GM18502 (cell line): Measurements from ENCODE around the gene SUSD3.

Experiments
- ATAC-seq: cut with Tn5 transposase; IDR thresholded peaks from one replicate; pipeline ENCODE4 v1.9.1; 2021; ENCODE audit warnings: mild to moderate bottlenecking; ENCODE audit not compliant: unreplicated experiment, poor library complexity

The SUSD3 gene

DNA sequence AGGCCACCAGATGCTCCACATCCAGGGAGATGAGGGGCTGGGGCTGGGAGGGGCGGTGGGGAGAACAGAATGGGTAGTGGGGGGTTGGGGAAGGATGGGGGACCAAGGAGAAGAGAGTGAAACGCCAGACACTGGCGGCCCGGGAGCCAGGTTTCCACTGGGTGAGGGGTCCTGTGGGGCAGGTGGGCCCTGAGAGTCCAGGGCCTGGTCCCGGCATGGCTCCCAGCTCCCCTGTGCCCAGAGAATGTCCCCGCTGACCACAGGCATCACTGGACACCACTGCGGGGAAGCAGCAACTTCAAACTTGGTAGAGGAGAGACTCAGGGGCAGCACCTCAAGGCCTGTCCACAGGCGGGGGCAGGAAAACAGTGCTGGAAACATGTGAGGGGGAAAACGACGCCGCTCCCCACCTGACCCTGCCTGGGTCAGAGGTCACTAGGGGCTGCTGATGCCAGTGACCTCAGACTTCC is 62.4 kb downstream of the SUSD3 start:
- no peak for ATAC-seq

DNA sequence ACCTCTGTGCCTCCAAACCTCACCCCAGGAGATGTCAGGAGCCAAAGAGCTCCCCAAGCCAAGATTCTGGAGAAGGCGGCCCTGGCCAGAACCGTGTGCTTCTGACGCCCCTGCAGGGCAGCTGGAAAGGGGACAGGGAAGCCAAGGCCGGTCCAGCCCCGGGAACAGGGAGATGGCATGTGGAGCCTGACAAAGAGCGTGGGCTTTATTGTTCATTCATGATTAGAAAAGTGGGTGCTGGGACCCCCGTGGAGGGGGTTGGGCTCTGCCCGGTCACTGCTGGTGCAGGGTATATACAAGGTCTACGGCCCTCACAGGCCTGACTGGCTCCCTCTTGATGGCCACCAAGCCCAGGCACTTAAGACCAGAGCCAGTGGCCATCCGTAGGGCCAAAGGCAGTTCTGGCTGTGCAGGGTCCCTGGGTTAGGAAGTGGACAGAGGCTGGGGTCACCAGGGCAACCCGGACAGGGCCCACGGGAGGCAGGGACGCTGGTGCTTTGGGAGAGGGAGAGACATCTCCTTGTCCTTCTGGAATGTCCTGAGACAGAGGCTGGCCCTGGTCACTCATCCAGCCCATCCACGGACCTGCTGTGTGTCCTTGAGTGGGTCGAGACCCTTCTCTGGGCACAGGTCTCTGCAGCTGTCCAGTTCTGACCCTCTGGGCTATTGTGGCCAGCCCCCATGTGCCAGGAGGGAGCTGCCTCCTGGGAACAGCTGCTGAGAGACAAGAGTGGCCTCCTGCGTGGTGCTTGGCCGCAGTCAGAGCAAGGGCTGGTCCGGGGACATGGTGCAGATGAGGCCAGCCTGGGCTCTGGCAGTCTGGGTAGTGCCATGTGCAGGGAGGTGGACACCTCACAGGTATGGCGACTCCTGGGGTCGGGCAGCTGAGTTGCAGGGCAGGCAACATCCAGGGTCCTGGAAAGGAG is 63.1 kb downstream of the SUSD3 start:
- no peak for ATAC-seq

DNA sequence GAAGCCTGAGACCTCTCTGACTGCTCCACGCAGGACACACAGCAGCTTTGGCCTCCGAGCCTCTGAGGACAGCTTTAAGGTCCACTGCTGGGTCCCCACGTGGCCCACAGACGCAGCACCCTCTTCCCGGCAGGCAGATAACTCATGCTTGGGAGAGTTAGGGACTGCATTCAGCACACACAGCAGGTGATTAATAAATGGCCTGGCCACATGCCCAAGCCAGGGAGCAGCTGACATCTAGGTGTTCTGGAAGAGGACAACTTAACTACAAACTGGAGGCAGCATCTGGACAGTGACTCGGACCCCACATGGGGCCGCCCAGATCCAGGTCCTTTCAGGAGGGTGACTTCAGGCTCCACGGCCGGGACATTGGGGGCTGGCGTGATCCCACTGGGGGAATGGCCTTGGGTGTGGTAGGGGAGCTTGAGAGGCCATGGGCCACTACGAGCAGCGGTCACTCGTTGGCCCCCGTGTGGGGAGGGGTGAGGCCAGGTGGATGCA is 64.3 kb downstream of the SUSD3 start:
- ATAC-seq, result no peak

DNA sequence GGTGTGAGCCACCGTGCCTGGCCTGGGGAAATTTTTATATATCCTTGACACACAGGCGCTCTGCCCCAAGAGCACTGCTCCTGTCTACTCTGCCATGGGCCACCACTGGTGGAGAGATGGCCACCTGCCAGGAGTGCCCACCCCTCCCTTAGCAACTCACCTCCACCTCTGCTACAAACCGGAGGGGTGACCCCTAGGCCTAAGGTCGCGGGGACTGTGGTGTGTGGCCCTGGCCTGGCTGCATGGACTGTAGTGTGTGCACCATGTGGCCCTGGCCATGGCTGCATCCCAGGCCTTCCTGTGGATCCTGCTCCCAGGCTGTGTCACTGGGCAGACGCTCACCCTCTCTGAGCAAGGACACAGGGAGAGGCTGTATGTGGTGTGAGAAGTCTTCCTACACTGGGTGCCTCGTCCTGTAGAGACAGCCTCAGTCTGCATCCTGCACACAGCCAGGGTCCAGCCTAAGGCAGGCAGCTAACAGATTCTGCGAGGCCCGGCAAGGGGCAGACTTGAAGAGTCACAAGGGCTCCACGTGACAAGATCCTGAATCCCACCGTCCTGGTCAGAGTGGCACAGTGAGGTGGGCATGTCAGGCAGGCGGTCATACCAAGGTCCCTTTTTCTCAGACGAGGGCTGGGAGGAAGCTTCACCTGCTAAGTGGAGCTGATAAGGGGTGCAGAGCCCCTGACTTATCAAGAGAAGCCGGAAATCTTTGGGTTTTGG is 65.2 kb downstream of the SUSD3 start:
- no peak for ATAC-seq

DNA sequence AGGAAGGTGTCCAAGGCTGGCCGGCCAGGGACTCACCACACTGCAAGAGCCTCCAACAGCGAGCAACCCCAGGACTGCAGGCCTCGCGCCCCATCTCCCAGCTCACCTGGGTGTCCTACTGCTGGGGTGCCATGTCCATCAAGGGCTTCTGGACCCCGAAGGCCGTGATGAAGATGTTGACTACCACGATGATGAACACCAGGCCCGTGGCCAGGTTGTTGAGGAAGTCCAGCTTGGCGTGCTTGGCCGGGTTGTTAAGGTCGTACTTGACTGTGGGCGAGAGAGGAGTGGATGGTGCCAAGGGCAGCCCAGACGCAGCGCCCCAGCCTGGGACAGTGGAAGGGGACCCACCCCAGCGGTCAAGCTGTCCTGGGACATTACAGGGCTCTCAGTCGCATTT is 66.3 kb downstream of the SUSD3 start:
- no peak for ATAC-seq

DNA sequence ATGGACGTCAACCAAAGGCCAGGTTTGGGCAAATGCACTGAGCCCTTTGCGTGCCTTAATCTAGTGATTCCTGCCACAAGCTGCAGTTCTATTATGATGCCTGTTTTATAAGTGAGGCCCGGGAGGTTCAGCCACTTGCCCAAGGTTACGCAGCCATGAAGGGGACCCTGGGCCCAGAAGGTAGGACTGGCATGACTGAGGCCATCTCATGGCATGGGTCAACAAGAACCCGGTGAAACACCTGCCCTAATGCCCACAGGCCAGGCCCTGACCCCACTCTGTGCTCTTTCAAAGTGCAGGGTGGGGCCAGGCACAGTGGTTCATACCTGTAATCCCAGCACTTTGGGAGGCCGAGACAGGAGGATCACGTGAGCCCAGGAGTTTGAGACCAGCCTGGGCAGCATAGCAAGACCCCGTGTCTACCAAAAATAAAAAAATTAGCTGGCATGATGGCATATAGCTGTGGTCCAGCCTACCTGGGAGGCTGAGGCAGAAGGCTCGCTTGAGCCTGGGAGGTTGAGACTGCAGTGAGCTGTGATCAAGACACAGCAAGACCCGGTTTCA is 66.9 kb downstream of the SUSD3 start:
- ATAC-seq, result no peak

DNA sequence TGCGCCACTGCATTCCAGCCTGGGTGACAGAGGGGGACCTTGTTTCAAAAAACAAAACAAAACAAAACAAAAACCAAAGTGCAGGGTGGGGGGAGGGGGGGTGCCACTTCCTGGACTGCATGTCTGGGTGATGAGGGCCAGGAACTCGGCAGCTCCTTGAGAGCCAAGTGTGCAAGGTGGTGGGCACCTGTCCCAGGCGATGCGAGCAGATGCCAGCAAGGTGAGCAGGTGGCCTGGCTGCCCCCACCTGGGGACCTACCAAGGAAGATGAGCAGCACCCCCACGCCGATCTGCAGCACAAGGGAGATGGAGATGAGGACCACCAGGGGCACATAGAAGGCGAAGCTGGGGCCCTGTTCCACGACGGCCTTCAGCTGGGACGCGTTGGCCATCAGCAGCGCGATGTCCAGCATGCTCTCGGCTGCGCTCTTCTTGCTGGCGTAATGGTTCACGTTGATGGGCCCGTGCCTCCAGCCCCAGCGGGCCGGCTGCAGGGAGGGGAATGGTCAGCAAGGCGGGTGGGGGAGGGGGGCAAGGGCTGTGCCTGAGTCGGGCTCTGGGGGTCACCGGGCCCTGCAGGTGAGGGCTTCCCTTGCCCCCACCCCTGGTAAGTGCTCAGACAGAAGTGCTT is 67.8 kb downstream of the SUSD3 start:
- ATAC-seq, result no peak

DNA sequence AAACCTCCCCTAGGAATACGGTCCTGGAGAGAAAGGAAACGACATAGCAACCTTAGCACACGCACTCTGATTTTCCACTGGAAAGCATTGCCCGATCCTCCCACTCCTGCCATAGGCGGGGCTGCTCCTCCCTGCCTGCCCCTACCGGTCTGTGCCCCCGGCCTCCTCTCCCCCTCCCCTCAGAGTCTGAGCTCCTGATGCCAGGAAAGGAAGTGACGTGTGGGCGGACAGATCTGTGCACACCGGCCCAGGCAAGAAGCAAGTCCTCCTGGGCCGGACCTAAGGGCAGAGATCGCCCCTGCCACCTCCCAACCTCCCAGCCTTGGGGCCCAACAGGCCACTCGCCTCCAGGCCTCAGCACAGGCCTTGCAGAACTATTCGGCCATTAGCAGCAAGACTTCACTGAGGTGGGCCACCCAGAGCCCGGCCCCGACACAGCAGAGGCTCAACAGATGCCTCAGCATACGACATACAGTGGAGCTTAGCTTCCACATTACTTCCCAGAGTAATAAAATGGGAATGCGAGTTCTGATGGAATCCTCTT is 68.4 kb downstream of the SUSD3 start:
- no peak for ATAC-seq

DNA sequence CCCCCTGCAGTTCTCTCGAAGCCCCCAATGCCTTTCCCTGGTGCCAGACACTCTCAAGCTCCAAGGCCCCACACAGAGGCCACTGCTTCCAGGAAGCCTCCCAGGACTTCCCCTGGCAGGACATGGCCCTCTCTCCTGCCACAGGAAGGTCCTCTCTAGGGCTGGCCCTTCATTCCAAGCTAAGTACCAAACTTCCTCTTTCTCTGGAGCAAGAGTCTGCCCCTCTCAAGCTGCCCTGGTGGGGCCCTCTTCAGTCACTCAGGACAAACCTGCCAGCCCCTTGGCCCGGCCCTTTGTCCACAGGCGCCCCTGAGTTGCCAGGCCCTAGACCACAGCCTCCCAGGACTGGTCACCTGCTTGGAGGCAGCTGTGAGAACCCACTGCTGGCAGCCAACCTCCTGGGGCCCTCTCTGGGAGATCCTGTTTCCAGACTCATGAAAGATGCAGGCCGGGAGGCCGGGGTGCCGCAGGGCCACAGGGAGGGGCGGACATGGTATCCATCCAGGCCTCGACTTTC is 69.0 kb downstream of the SUSD3 start:
- ATAC-seq, result no peak

DNA sequence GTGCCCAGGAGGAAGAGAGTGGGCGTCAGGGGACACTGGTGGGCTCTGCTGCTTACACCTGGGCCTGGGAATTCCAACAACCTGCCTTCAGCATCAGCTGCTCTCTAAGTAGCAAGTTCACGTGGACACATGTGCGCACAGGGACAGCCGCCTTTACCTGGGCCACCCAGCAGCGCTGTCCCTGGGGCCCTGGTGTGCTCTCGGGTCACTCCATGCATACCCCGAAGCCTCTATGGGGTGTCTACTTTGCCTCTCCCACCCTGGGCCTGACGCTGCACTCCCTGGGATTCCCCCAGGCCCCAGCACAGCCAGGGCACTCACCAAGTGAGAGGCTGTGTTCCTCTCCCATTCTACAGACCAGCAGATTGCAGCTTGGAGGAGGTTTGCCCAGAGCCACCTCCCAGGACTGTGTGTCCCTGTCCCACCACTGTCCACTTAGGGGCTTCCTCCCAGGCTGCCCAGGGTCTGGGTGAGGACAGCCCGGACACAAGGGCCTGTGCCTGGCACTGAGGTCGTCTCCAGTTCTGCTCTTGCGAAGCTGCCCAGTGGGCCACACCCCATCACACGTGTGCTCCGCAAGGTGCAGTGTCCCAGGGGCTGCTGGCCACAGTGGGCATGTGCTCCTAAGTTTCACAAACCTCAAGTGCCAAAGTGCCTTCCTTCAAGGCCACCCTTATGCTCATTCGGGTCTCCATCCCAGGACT is 69.7 kb downstream of the SUSD3 start:
- no peak for ATAC-seq

DNA sequence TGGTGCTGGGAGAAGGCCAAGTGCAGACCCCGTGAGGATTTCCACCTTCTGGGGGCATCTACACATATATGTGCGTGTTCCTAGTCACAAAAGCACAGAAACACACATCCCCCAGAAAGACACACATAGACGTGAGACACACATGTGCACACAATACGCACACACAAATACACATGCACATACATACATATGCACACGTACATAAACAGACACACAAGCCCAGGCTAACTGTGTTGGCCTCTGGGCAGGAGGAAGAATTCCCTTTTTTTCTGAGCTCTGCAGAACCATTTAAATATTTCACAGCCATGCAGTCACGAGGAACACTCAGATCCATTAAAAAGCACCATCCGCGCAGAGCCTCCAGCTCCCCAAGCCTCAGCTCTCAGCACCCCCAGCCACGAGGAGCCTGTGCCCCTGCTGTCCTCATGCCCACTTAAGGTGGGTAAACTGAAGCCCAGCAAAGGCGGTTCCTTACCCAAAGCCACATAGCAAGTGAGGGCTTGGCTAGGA is 70.3 kb downstream of the SUSD3 start:
- no peak for ATAC-seq

DNA sequence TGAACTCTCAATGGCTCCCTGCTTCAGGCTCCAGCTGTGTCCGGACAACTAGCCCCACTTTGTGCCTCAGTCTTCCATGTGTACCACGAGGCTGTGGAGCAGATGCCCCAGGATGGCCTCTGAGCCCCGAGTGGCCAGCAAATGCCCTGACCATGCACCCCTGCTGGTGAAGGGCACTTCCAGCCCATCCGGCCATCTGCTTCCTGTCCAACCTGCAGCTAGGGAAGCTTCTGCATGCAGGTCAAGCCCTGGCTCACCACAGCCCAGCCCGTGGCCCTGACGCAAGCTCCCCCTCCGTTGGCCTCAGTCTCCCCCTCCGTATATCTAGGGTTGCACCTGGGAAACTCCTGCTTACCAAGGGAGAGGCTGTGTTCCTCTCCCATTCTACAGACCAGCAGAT is 70.8 kb downstream of the SUSD3 start:
- ATAC-seq, result no peak

DNA sequence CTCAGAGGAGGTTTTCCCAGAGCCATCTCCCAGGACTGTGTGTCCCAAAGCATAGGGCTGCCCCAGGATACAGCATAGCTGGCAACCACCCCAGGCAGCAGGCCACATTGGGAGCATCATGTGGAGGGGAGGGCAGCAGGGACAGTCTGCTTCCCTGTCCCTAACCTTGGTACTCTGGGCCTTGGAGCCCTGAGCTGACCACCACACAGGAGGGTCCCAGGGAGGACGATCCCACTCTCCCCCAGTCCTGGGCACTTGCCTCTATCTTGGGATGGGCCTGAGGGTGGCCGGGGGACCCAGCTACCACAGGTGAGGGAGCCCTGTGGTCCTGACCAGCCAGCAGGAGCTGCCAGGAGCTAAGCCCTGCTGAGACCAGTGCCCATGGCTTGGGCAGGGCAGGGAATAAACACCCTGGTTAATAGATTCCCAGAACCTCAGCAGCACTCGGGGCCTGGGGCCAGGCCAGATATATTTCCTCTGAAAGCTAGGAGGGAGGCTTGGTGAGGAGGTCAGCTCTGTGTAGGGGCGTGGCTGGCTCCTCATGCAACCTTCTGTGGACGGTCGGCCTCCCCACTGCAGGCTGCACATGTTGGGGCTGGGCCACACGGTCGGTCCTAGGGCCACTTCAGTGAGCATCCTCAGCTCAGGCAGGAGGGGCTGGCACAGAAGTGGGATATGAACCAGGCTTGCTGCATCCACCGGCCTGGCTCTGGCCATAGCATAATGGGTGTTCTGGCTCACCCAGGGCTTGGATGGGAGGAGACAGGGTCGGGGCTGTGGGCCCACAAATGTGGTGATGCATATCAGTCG is 71.4 kb downstream of the SUSD3 start:
- no peak for ATAC-seq

DNA sequence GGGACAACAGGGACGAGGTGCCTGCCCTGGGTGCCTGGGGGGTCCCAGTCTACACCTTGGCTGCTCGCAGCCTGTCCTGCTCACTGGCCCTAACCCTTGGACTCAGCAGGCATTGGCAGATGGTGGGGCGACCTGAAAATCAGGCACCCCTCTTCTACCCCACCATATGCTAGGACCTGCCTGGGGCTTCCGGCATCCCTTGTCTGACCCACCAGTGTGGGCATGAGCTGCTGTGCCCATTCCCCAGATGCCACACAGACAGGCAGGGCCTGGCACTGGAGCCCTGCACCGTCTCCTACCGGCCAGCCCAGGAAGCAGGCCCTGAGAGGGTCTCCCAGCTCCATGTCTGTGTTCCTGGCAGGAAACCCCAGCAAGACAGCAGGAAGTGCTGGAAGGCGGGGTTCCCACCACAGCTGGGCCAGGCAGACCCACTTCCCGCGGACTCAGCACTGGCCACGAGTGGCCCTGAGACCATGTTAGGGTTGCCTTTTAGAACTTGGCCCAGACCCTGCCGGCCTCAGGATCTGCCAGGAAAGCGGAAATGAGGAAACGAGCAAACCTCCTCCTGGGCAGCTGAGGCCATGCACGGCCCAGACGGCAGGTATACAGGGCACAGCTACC is 72.5 kb downstream of the SUSD3 start:
- ATAC-seq, result no peak

DNA sequence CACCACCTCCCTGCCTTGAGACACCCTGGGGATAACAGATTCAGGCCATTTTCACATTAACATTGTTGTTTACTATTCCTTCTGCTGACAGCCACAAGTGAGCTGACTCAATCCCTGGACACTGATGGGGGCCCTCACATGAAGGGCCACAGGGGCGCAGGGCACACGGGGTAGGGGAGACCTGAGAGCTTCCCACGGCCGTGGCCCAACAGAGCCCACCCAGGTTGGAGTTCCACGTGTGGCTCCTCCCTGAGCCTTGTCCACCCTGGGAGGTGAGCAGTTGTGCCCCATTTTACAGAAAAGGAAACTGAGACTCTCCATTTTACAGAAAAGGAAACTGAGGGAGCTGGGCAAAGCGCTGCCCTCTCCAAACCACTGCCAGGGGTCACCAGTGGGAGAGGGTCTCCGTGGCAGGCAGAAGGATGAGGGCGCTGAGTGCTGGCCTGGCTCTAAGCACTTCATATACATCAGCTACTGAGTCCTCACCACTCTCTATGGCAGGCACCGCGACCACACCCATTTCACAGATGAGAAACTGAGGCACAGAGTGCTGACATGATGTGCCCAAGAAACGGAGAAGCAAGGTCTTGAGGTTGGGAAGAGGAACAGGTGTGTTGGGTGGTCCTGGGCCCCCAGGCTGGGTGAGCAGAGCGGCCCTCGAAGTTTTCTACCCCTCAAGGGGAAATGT is 73.2 kb downstream of the SUSD3 start:
- no peak for ATAC-seq

DNA sequence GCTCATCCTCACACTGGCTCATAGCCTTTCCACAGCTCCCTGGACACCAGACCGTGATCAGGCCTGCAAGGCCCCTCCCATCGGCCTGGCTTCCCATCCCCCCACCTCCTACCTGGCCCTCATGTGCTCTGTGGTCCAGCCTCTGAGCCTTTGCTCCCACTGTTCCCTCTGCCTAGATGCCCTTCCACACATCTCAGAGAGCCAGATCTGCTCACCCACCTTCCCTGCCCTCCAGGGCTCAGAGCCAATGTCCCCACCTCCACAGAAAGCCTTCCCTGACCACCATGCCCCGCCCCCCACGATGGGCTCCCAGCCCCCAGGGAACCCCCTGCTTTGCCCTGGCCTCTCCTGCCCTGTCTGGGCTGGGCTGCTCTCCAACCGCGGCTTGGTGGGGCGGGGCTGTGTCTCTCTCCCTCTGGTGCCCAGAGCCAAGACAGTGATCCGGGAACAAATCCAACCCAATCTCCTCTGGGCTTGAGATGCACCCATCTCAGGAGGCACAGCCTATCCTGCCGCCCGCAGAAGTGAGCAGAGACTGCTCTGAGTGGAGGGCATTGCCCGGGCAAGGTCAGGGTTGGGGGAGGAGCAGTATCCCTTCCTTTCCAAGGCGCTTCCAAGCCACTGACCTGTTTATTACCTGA is 73.9 kb downstream of the SUSD3 start:
- ATAC-seq, result no peak
